Measurements from ENCODE around the gene NOXA1. TPM values are rescaled to one million over a fixed set of nuclear protein-coding genes. Genes with fewer than 3 reads are reported as not detected.

The NOXA1 gene
- total and polyA plus RNA-seq, 2 donors (not counting 1 experiment from before 2014, with no cell fraction given), result 0.08 to 0.66 TPM

DNA sequence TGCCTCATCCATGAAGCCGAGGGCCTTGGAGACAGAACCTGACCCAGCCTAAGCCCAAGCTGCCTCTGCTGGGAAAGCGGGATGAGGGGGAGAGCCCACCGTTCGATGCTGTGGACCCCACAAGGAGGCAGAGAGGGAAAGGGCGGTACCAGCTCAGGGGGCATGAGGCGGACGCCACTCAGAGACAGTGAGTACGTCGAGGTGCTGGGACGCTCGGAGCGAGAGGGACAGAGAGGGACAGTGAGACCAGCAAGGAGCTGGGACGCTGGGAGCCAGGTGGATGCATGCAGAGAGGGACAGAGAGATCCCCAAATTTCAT, 33.8 kb upstream of the NOXA1 start:
- H2AFZ ChIP-seq (ENCODE audit: low read length), result no peak overlapping the region
- no peaks in the 10 kb centered on the region for H4K20me1 ChIP-seq (ENCODE audit: control insufficient read depth, extremely low read depth, insufficient read depth, low read length)
- DNase-seq (ENCODE audit: low read depth in 2 of 2), result no peak
- no peaks in the 10 kb centered on the region for H3K79me2 ChIP-seq (ENCODE audit: control insufficient read depth, insufficient read depth, low read length)
- H3K4me1 ChIP-seq (ENCODE audit: control insufficient read depth, extremely low read depth, insufficient read depth, low read length), result no peaks in the 10 kb centered on the region
- no peaks in the 10 kb centered on the region for H3K9me3 ChIP-seq (ENCODE audit: control insufficient read depth, insufficient read depth, low read depth, low read length)
- no peaks in the 10 kb centered on the region for H3K27me3 ChIP-seq (ENCODE audit: control insufficient read depth, insufficient read depth, low read length)
- no peaks in the 10 kb centered on the region for H3K36me3 ChIP-seq (ENCODE audit: control insufficient read depth, insufficient read depth, low read length)
- H3K4me2 ChIP-seq (ENCODE audit: extremely low read depth, insufficient read depth, low read length), result no peak overlapping the region
- TF ChIP-seq EZH2 (IDR thresholded peaks at IDR 0.05; ENCODE audit: low read length, missing control alignments), result no peak
- TF ChIP-seq, protein P1, sequence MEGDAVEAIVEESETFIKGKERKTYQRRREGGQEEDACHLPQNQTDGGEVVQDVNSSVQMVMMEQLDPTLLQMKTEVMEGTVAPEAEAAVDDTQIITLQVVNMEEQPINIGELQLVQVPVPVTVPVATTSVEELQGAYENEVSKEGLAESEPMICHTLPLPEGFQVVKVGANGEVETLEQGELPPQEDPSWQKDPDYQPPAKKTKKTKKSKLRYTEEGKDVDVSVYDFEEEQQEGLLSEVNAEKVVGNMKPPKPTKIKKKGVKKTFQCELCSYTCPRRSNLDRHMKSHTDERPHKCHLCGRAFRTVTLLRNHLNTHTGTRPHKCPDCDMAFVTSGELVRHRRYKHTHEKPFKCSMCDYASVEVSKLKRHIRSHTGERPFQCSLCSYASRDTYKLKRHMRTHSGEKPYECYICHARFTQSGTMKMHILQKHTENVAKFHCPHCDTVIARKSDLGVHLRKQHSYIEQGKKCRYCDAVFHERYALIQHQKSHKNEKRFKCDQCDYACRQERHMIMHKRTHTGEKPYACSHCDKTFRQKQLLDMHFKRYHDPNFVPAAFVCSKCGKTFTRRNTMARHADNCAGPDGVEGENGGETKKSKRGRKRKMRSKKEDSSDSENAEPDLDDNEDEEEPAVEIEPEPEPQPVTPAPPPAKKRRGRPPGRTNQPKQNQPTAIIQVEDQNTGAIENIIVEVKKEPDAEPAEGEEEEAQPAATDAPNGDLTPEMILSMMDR (conservative IDR thresholded peaks at IDR 0.05 in 1 of 2, IDR thresholded peaks at IDR 0.05 in 1 of 2; ENCODE audit: low read depth in 1 of 2, low read length in 2 of 2), result no peak
- H3K27ac ChIP-seq (ENCODE audit: insufficient read depth, low read length), result no peak overlapping the region
- H3K4me3 ChIP-seq (replicated peaks in 1 of 4; ENCODE audit: control extremely low read depth in 1 of 4, insufficient read depth in 1 of 4, low read depth in 3 of 4, low read length in 4 of 4), result no peak overlapping the region
- no peak overlapping the region for H3K9ac ChIP-seq (ENCODE audit: insufficient read depth, low read length)

GRCh38 chr9:137390553-137391410, 32.4 kb upstream of the NOXA1 start:
- H3K4me2 ChIP-seq (ENCODE audit: extremely low read depth, insufficient read depth, low read length), result no peak overlapping the region

GRCh38 chr9:137391411-137391754, 31.8 kb upstream of the NOXA1 start:
- Histone ChIP-seq H3K27me3 (ENCODE audit: control insufficient read depth, insufficient read depth, low read length) (no peaks in the 10 kb centered on the region), H2AFZ (ENCODE audit: low read length) (no peak overlapping the region), H4K20me1 (ENCODE audit: control insufficient read depth, extremely low read depth, insufficient read depth, low read length) (no peaks in the 10 kb centered on the region), H3K79me2 (ENCODE audit: control insufficient read depth, insufficient read depth, low read length) (no peaks in the 10 kb centered on the region), H3K36me3 (ENCODE audit: control insufficient read depth, insufficient read depth, low read length) (no peaks in the 10 kb centered on the region), H3K4me2 (ENCODE audit: extremely low read depth, insufficient read depth, low read length) (no peak overlapping the region), H3K4me1 (ENCODE audit: control insufficient read depth, extremely low read depth, insufficient read depth, low read length) (no peaks in the 10 kb centered on the region), H3K27ac (ENCODE audit: insufficient read depth, low read length) (no peak overlapping the region), H3K4me3 (replicated peaks in 1 of 4; ENCODE audit: control extremely low read depth in 1 of 4, insufficient read depth in 1 of 4, low read depth in 3 of 4, low read length in 4 of 4) (no peak overlapping the region), H3K9me3 (ENCODE audit: control insufficient read depth, insufficient read depth, low read depth, low read length) (no peaks in the 10 kb centered on the region), H3K9ac (ENCODE audit: insufficient read depth, low read length) (no peak overlapping the region)
- TF ChIP-seq EZH2 (IDR thresholded peaks at IDR 0.05; ENCODE audit: low read length, missing control alignments), result no peak
- TF ChIP-seq, protein P1 (conservative IDR thresholded peaks at IDR 0.05 in 1 of 2, IDR thresholded peaks at IDR 0.05 in 1 of 2; ENCODE audit: low read depth in 1 of 2, low read length in 2 of 2), result no peak
- no peak for DNase-seq (ENCODE audit: low read depth in 2 of 2)

More at GRCh38 chr9:137390553-137391410, 32.4 kb upstream of the NOXA1 start:
- Histone ChIP-seq H3K4me3 (replicated peaks in 1 of 4; ENCODE audit: control extremely low read depth in 1 of 4, insufficient read depth in 1 of 4, low read depth in 3 of 4, low read length in 4 of 4) (no peak overlapping the region), H4K20me1 (ENCODE audit: control insufficient read depth, extremely low read depth, insufficient read depth, low read length) (no peaks in the 10 kb centered on the region), H3K79me2 (ENCODE audit: control insufficient read depth, insufficient read depth, low read length) (no peaks in the 10 kb centered on the region), H3K36me3 (ENCODE audit: control insufficient read depth, insufficient read depth, low read length) (no peaks in the 10 kb centered on the region), H2AFZ (ENCODE audit: low read length) (no peak overlapping the region), H3K27ac (ENCODE audit: insufficient read depth, low read length) (no peak overlapping the region), H3K9me3 (ENCODE audit: control insufficient read depth, insufficient read depth, low read depth, low read length) (no peaks in the 10 kb centered on the region), H3K4me1 (ENCODE audit: control insufficient read depth, extremely low read depth, insufficient read depth, low read length) (no peaks in the 10 kb centered on the region), H3K9ac (ENCODE audit: insufficient read depth, low read length) (no peak overlapping the region), H3K27me3 (ENCODE audit: control insufficient read depth, insufficient read depth, low read length) (no peaks in the 10 kb centered on the region)
- DNase-seq (ENCODE audit: low read depth in 2 of 2), result no peak
- TF ChIP-seq, protein P1 (conservative IDR thresholded peaks at IDR 0.05 in 1 of 2, IDR thresholded peaks at IDR 0.05 in 1 of 2; ENCODE audit: low read depth in 1 of 2, low read length in 2 of 2), result no peak
- no peak for TF ChIP-seq EZH2 (IDR thresholded peaks at IDR 0.05; ENCODE audit: low read length, missing control alignments)

Measured in fibroblast of lung (primary cell).